ENCODE data around the gene KRABD2.

The KRABD2 gene

DNA sequence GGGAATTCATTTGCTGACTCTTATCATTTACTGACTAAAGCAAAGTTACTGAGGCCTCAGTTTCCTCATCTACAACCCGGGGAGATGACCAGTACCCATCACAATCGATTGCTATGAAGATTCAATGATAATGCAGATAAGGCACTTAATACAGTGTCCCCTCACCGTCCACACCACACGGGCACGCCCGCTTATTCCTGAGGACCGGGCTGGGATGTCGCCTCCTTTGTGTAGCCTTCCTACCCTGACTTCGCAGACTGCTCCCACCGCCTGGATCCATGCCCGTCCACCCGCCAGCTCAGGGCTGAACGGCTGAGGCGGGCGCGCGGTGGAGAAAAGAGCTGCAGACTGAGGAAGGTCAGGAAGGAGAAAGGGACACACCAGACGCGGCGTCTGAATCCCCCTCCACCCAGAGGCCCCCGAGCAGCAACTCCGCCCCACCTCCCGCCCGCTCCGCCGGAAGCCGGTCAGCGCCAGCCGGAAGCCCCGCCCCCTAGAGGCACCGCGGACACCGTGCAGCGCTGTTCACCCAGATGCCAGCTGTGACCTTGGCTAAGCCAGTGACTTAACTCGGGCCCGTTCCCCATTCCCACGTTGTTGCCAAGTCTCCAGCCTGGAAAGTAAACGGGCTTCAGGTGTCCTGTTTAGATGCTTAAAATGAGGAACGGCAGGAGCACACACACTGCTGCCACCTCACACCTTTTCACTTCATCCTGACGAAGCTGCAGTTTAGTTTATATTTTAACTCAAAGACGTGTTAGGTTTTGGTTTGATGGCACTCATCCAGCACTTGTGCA is at the start of gene KRABD2:
TSS of gene KRABD2 (minus strand) at position 434 of the 797 bp plus-strand sequence.
- Histone ChIP-seq H3K4me3 (peak within 1 kb of the TSS; percentile 79), H3K27ac (peak within 1 kb of the TSS; percentile 73 to 87)
- DNase-seq (ENCODE audit: low spot score): peak; percentile 92
- TF ChIP-seq, protein P1, sequence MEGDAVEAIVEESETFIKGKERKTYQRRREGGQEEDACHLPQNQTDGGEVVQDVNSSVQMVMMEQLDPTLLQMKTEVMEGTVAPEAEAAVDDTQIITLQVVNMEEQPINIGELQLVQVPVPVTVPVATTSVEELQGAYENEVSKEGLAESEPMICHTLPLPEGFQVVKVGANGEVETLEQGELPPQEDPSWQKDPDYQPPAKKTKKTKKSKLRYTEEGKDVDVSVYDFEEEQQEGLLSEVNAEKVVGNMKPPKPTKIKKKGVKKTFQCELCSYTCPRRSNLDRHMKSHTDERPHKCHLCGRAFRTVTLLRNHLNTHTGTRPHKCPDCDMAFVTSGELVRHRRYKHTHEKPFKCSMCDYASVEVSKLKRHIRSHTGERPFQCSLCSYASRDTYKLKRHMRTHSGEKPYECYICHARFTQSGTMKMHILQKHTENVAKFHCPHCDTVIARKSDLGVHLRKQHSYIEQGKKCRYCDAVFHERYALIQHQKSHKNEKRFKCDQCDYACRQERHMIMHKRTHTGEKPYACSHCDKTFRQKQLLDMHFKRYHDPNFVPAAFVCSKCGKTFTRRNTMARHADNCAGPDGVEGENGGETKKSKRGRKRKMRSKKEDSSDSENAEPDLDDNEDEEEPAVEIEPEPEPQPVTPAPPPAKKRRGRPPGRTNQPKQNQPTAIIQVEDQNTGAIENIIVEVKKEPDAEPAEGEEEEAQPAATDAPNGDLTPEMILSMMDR (IDR thresholded peaks at IDR 0.05): peak; percentile 57

DNA sequence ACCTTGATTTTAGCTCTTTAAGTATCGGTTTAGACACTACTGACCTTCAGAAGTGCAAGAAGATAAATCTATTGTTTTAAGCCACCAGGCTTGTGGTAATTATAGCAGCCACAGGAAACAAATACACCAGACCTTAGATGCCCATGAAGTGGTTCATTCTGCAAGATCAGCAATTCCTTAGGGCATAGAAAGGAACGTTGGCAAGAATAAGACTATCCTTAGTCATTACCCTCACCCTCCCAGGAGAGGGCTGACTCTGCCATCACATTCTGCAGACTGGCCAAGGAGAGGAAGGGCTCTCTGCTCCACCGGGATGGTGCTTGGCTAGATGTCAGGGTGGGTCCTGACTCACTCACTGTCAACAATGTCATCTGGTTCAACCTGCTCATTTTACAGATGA is 45.1 kb upstream of the KRABD2 start:
- TF ChIP-seq, protein P1 (IDR thresholded peaks at IDR 0.05): no peak
- H3K27ac ChIP-seq: no peak overlapping the region
- no peak overlapping the region for H3K4me3 ChIP-seq
- DNase-seq (ENCODE audit: low spot score): no peak

DNA sequence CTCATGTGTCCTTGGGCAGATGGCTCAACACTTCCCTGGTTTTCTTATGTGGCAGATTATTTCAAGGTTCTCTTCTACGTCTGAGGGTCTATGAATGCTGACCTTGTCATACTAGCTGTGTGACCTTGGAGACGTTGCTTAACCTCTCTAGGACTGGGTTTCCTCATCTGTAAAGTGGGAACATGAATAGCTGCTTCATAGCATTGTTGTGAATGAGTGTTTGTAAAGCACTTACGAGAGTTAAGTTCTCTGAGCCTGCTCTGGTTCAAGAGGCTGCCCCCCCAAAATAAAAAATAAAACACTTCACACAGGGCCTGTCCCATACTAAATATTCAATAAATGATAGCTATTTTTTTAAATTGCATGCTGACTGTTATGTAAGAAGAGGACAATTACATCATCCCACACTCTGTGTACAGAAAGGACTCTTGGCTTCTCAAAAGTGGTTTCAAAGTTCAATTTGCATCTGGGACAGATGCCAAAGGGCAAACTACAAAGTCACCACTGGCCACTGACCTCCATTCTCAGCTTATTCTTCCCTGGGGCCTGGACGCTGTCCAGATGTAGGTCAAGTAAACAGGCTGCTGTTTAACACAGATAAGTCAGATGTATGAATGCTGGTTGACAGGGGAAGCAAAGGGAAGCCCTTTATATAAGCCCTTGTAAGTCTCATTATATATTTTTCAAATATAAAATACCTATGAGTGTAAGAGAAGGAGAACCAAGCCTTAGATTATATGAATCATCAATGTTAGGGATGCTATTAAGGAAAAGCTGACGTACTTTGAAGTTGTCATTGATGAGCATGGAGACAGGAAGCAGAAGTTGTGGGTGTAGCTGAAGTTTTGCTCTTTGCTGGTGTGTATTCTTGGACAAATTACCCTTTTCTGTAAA is 43.8 kb upstream of the KRABD2 start:
- no peak overlapping the region for H3K4me3 ChIP-seq
- DNase-seq (ENCODE audit: low spot score): no peak
- peak overlapping the region; percentile 5 to 18 for H3K27ac ChIP-seq
- TF ChIP-seq, protein P1 (IDR thresholded peaks at IDR 0.05): no peak

DNA sequence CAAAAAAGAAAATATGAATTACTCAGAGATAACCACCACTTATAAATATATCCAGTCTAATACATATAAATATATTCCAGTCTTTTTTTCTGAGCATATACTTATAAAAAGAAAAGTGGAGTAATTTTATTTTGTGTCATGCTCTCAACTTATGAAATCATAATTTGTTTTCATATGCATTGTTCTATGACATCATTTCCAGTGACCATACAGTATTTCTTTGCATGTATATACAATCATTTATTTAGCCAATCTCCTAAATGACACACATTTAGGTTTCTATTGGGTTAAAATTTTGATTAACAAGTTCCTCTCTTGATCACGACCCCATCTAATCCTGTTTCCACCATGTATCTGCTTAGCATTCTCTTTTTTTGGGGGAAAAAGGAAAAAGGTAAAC is 42.8 kb upstream of the KRABD2 start:
- no peak overlapping the region for H3K27ac ChIP-seq
- TF ChIP-seq, protein P1 (IDR thresholded peaks at IDR 0.05): no peak

DNA sequence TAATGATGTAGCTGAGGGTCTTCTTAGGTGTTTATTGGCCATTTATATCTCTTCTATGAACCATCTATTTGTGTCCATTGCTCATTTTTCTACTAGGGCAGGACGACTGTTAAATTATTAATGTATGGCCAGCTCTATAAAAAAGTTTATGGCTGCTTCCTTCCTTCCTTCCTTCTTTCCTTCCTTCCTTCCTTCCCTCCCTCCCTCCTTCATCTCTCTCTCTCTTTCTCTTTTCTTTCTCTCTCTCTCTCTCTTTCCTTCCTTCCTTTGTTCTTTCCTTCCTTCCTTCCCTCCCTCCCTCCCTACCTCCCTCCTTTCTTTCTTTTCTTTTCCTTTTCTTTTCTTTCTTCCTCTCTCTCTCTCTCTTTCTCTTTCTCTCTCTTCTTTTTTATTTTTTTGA is 42.0 kb upstream of the KRABD2 start:
- TF ChIP-seq, protein P1 (IDR thresholded peaks at IDR 0.05): no peak
- no peak overlapping the region for H3K27ac ChIP-seq
- no peak overlapping the region for H3K4me3 ChIP-seq
- no peak for DNase-seq (ENCODE audit: low spot score)

More for the DNA sequence above, 42.8 kb upstream of the KRABD2 start:
- no peak overlapping the region for H3K4me3 ChIP-seq
- no peak for DNase-seq (ENCODE audit: low spot score)

DNA sequence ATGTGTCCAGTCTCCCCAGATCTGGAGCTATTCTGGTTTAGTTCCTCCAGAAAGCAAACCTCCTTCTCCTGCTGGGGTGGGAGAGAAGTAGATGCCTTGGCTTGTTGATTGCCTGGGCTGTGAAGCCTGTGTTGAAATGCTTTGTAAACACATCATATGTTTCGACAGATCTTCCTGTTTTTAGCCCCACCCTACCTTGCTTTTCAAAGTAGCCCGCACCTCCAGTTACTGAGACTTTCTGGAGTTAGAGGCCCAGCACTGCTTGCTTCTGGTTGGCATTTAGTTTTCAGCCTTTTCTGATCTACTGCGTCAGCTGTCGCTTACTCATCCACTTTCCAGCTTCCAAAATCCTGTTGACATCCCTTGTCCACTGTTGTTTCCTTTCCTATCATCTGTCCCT is 41.3 kb upstream of the KRABD2 start:
- no peak overlapping the region for H3K27ac ChIP-seq
- DNase-seq (ENCODE audit: low spot score): no peak
- TF ChIP-seq, protein P1 (IDR thresholded peaks at IDR 0.05): no peak
- no peak overlapping the region for H3K4me3 ChIP-seq

Data from coronary artery (tissue), 2 donors.